ENCODE results near the gene DLG2.

The DLG2 gene

GRCh38 chr11:85137597-85137996, 489.5 kb downstream of the DLG2 start:
- no peak for TF ChIP-seq CTCF (IDR thresholded peaks at IDR 0.05; ENCODE audit: low read depth, low read length)
- DNase-seq (ENCODE audit: extremely low read depth, low read depth) = no peak

GRCh38 chr11:85133636-85134035, 493.5 kb downstream of the DLG2 start:
- no peak for DNase-seq (ENCODE audit: extremely low read depth, low read depth)
- TF ChIP-seq CTCF (IDR thresholded peaks at IDR 0.05; ENCODE audit: low read depth, low read length) = no peak

- TF ChIP-seq CTCF (IDR thresholded peaks at IDR 0.05; ENCODE audit: low read depth, low read length) = no peak
- no peak for DNase-seq (ENCODE audit: extremely low read depth, low read depth)
These were observed 494.1 kb downstream of the DLG2 start for GRCh38 chr11:85132851-85133585.

- DNase-seq (ENCODE audit: extremely low read depth, low read depth) = no peak
- no peak for TF ChIP-seq CTCF (IDR thresholded peaks at IDR 0.05; ENCODE audit: low read depth, low read length)
These were observed 499.8 kb downstream of the DLG2 start for GRCh38 chr11:85127349-85127748.

GRCh38 chr11:85123752-85124231, 503.4 kb downstream of the DLG2 start:
- no peak for DNase-seq (ENCODE audit: extremely low read depth, low read depth)
- TF ChIP-seq CTCF (IDR thresholded peaks at IDR 0.05; ENCODE audit: low read depth, low read length) = no peak

- DNase-seq (ENCODE audit: extremely low read depth, low read depth) = no peak
- no peak for TF ChIP-seq CTCF (IDR thresholded peaks at IDR 0.05; ENCODE audit: low read depth, low read length)
These were observed 509.0 kb downstream of the DLG2 start for GRCh38 chr11:85118151-85118550.

- TF ChIP-seq CTCF (IDR thresholded peaks at IDR 0.05; ENCODE audit: low read depth, low read length) = no peak
These were observed 511.3 kb downstream of the DLG2 start for GRCh38 chr11:85115798-85116197.

More at GRCh38 chr11:85115798-85116197, 511.3 kb downstream of the DLG2 start:
- DNase-seq (ENCODE audit: extremely low read depth, low read depth) = no peak
